HG03432 (cell line): ENCODE results near the gene LRRC7.
"Not testable (repeated sequence)": the region's sequence is repeated elsewhere in the genome, so short reads cannot be mapped to it uniquely, and the experiment has no call there.

Experiments used
- ATAC-seq: cut with Tn5 transposase; IDR thresholded peaks from one replicate; pipeline ENCODE4 v1.9.1; 2021; ENCODE audit warnings: mild to moderate bottlenecking, moderate library complexity; ENCODE audit not compliant: unreplicated experiment

Gene LRRC7

DNA sequence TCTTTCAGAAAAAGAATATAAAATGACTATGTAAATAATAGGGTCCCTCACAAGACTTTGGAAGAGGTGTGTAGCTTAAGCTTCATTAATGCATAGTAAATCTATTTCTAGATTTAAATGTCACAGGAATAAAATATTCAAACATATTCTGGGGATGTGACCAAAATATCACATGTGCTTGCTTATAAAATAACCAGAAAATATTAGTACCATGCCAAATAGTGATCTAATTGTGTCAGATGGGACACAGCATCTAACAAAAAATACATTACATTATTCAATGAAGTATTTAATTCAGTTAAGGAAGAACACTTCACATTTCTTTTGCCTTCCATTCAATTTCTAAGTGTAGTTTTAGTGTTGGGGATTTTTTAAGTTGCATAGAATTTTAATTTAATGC is 458.1 kb downstream of the LRRC7 start:
- no peak for ATAC-seq

DNA sequence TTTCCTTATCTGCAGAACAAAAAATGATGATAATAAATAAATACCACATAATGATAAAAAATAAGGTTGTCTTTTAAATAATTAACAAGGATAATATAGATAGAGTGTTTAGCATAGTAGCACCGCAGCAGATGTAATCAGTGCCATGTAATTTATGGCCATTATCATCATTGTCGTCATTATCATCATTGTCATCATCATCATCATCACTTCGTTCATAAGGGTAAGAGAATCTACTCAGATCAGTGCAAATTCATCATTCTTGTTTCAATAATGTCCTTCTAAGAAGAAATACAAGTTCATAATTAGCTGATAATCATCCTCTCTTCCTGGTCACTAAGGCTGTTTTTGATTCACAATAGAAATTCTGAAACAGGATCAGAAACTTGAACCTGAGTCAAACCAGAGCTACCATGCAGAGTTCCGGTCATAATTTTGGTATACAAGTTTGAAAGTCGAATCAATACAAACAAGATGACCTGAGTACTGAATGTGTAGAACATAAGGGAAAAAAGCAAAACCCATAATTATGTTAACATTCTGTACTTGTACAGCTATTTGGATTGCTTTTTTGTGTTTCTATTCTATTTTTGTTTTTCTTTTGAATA is 465.6 kb downstream of the LRRC7 start:
- peak; percentile 81 for ATAC-seq

DNA sequence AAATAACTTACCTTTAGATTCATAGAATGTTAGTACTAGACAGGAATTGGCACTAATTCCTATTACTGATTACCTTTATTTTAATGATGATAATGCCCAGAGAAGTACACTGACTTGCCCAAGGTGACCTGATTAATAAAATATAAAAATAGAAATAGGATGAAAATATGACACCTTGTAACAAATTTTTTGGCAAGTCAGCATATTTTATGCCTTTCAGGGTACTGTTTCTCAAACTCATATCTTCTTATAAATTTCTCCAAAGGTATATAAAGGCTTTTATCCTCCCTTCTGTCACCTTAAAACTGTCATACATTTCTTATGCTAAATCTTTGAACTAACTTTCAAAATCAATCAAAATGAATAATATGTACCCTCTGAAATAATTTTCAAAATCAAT is 466.2 kb downstream of the LRRC7 start:
- no peak for ATAC-seq

DNA sequence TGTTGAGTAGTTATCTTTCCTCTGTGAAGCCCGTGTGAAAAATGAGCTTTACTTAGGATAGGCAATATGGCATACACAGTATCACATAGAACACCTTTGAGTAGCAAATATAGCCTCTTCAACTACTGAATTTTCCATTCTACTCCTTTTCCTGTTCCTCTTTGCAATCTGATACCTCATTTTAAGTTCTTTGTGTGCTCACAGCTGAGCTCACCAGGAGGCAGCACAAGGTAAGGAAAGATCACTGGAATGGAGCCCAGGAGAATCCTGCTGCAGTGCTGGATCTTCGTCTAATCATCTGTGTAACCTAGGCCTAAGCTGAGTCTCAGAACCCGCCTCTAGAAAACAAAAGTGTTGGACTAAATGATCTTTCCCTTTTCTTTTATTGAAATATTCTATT is 466.7 kb downstream of the LRRC7 start:
- no peak for ATAC-seq

DNA sequence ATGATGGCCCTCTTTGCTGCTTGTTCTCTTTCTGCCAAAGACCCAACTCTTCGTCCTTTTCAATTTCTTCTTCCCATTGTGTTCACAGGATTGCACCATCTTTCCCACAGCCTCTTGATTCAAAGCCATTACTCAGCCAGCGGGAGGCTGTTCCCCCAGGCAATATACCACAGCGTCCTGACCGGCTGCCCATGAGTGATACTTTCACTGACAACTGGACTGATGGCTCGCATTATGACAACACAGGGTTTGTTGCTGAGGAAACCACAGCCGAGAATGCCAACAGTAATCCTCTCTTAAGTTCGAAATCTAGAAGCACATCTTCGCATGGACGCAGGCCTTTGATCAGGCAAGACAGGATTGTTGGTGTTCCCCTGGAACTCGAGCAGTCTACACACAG is 470.3 kb downstream of the LRRC7 start:
- ATAC-seq, result no peak

DNA sequence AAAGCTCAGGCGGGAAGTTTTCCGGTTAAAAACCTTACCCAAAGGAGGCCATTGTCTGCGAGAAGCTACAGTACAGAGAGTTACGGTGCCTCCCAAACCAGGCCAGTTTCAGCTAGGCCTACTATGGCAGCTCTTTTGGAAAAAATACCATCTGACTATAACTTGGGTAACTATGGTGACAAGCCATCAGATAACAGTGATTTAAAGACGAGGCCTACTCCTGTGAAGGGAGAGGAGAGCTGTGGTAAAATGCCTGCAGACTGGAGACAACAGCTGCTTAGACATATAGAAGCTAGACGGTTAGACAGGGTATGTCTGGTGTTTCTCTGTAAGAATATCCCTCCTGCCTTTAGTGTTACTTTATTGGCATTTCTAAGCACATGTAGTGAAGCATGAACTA is 471.8 kb downstream of the LRRC7 start:
- ATAC-seq, result no peak

DNA sequence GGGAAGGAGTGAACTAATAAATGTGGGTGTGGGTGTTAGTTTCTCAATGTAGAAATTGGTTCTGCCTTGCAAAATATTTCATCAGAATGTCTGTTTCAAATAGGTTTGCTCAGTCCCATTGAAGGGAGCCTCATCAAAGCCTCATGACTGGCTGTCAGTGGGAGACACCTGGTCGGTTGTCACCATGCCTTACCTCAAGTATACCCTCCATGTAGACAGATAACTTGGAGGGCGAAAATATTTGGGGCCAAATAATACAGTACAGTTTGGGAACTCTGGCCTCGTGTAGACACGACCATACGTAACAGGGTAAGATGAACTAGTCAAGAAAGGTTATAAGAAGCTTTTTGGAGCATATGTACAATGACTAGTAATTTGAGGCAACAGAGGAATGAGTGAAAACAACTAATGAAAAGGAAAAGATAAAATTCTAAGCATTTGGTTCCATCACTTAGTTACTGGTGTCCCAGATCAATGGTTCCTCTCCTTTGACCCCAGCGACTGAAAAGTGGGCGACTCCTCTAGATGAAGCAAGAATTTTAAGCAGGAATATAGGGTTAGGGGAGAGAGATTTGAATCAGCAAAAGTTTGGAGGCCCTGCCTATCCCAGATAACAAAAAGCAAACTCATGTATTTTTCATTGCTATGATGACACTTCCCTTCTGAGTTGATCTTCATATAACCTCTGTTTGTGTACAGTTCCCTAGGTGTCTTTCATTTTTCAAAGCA is 473.8 kb downstream of the LRRC7 start:
- ATAC-seq, result no peak

DNA sequence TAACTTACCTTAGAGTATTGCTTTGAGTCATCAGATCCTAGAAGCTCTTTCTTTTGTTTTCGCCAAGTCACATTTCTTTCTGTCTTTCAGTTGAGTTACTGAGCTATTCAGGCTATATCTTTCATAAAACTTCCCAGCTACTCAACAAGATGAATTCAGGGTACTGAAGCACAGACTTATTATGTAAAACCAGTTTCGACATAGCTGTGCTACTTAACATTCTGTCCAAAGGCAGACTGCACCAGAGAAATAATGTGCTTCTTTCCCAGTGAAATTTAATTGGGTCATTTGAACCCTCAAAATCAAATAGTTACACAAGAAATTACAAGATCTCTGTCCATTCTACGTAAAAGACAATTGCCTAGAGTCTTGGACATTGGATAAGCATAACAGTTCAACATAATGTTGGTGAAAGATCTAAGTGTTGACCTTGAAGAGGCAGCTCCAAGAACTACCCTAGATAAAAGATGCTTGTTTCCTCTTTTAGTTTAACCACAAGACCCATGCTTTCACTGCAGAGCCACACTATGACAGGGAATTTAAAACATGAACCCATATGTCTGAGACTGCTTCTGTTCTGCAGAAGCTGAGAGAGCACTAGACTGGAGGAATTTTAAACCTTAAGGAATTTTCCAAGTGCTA is 474.5 kb downstream of the LRRC7 start:
- peak; percentile 70 for ATAC-seq

DNA sequence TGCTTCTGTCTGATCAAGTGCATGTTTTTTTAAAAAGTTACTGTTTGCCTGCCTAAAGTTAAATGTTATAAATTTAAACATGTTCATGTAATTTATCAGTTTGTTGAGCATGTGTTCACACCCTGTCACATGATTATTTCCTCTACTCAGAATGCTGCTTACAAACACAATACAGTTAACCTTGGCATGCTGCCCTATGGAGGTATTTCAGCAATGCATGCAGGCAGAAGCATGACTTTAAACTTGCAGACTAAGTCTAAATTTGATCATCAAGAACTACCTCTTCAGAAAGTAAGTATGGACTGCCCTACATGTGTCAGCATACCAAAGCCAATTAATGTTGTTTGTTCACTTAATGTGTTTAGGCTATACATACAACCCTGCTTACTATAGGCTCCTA is 476.1 kb downstream of the LRRC7 start:
- no peak for ATAC-seq

DNA sequence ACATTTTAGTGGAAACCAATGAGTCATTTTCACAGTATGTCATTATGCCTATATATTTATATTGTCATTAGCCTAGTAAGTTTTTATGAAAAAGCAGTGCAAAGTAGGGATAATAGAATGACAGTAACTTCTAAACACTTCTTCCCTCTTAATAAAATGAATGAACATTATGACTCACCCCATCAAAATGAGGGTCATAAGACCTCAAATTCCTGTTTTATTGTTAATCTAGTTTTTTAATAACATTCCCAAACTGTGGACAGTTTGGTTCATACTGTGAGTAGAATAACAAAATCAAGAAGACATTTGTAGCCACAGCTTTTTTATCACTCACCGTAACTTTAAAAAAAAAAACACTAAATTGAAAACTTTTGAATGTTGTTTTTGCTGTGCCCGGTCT is 477.1 kb downstream of the LRRC7 start:
- no peak for ATAC-seq

DNA sequence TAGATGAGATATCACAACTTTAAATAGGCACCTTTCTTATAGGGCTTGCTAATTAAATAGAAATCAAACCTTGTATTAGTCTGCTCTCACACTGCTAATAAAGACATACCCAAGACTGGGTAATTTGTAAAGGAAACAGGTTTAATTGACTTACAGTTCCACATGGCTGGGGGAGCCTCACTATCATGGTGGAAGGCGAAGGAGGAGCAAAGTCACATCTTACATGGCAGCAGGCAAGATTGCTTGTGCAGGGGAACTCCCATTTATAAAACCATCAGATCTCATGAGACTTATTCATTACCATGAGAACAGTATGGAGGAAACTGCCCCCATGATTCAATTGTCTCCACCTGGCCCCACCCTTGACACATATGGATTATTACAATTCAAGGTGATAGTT is 477.9 kb downstream of the LRRC7 start:
- ATAC-seq, result not testable (repeated sequence)

DNA sequence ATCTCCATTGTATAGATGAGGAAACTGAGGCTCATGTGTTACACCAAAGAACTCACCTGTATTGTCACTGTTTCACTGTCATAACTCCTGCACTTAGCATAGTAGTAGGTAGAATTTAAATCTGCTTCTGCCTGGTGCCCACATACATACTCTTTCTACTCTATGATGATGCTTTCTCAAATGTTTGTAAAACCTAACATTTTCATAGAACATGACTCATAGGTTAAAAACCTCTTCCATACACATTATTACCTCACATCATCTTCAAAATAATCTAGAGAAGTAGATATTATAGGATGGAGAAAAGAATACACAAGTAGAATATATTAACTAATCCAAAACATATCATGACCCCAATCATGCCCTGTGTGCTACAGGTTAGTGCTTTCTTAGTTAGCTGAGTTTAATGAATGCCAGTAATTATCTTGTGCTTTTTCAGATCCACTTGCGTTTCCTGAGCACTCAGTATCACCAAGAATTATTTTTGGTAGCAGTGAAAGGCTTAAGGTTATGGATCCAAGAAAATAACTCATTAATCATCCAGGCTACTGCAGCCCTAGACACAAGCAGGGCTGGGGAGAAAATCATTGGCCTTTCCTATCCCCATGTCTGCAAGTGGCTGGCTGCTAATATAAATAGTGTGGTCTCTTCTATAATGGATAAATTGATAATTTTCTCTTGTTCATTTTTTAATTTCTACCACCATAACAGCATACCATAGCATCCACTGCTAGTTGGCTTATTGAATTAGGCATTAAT is 480.8 kb downstream of the LRRC7 start:
- no peak for ATAC-seq

DNA sequence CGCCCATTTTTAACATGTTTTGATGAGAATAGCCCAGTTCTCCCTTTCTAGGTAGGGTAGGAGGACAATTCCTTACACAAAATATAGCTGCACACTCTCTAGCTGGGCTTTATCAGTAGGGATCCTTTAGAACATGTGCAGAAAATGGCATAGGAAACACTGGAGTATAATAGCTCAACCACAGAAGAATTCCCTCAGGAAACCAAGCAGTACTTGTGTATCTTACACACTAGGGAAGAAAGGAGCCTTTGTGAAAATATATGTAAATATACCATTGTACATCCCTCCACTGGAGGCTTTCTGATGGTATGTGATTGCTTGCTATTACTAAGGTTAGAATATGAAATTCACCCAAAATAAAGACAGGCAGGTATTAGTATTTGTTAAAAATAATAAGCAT is 484.2 kb downstream of the LRRC7 start:
- no peak for ATAC-seq

DNA sequence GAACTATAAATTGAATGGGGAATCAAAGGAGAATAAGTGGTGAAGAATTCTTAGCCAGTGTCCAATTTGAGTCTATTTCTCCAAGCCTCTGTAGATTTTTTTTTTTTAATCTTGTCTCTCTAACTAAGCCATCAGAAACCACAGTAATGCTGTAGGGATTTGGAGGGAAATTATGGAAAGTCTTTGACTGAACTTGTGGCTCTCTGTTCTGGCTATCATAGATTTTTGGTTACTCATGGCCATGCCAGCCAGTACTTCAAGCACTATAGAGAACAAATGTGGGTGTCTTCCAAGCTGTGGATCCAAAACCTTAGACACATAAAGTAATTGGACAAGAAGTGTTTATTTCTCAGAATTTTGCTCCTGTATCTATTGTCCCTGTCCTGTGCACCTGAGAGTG is 489.8 kb downstream of the LRRC7 start:
- ATAC-seq, result no peak

DNA sequence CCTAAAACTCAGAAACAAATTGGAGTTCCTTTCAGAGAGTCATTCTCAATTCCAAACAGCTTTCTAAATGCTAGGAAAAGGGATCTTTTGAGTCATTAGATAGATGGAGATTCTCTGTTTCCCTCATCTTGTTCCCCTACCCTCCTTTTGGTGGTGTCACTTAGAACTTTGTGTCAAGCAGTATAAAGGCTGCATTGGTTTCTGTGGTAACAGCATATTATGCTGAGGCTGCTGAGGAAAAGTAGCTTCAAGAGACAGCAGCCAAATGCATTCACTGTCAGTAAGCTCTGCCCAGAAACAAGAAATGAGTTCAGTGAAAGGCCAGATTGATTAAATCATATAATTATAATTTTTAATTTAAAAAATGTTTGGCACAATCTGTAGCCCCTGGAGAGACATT is 493.5 kb downstream of the LRRC7 start:
- ATAC-seq, result no peak

DNA sequence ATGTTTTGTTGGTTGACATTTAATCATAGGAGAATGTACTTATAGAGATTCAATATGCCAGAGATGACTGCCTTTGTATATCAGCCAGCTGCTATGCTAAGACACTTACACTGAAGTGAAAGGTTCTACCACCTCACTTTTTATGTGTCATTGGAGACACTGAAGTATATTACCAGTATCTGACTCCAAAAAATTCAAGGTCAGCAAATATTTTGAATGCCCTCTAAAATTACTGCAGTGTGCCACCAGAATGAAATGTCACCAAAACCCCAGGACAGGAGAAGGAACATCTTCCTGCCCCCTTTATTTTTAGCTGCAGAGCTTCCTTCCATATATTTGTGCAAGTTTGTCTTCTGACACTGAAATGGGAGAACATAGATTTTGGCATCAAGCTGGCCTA is 496.1 kb downstream of the LRRC7 start:
- ATAC-seq, result no peak

DNA sequence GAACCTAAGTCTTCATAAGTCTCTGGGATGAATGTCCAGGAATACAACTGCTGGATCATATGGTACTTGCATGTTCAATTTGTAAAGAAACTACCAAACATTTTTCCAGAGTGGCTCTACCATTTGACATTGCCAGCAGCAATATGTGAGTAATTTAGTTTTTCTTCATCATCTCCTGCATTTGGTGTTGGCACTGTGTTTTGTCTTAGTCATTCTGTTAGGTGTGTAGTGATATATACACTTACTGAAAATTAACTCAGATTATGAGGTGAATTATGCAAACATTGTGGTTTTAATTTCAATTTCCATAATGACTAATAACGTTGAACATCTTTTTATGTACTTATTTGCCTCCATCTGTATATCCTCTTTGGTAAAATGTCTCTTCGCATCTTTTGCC is 499.0 kb downstream of the LRRC7 start:
- ATAC-seq, result no peak

DNA sequence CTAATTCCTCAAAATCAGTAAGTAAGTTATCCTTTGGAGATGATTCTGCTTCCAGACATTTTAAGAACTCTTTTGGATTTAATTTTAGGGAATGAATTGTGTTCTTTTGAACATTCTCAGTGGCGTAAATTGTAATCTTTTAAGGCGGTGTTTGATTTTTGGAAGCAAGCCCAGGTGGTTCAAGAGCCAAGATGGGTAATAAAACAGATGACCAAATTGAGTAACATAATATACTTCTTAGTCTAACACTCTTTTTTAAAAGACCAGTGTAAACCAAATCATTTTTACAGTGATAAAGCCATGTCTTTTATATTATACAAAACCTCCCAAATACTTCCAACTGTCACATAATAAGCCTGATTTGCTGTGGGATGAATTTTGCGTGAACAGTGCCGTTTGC is 503.9 kb downstream of the LRRC7 start:
- no peak for ATAC-seq

DNA sequence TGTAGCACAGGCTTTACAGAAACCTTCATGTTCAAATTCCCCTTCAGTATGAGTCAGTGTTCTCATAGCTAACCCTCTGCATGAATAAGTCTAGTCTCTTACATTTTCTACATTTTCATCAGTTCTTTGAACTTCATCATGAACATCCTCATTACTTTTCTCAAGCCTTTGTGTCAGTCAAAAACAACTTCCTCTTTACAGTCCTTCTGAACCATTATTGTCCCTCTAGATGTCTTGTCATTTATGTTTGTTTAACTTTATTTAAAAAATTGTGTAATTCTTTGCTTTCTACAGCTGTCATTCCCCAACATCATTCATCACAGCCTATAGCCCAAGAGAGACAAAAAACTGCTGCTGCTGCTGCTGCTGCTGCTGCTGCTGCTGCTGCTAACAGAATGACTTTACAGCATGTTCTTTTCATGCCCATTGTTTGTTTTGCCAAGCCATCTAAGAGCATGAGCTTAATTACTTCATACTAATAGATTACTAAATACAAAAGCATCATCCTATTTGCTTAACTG is 504.6 kb downstream of the LRRC7 start:
- ATAC-seq, result peak; percentile 74

DNA sequence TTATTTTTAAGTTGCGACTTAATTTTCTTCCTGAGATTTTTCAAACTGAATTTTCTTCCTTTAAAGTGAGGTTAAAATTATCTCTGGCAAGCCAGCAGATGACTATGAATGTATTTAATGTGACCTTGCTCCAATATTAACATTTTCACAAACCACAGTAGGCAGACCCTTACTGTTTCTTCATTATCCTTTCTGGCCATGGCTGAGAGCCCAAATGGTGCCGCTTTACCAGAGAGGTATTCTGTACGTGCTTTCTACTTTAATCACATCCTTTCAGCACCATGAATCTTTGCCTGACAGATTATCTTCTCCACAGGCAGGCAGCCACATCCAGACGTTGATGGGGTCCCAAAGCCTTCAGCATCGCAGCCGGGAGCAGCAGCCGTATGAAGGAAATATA is 508.0 kb downstream of the LRRC7 start:
- ATAC-seq, result no peak

DNA sequence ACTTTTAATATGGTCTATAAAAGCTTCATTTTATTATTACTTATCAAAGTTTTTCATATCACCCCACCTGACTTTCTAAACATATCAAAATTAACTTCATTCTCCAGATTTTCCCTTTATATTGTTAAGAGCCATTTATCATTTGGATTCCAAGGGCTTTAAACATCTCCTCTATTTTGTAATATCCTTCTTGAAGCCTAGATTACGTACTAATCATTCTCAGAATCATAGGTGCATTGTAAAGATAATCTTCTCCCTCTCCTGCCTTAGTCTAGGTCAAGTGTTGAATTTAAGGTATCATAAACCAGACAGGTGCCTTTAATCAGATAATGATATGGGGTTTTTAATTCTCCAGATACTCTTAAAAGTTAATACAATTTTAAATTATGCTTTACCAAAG is 509.3 kb downstream of the LRRC7 start:
- no peak for ATAC-seq

DNA sequence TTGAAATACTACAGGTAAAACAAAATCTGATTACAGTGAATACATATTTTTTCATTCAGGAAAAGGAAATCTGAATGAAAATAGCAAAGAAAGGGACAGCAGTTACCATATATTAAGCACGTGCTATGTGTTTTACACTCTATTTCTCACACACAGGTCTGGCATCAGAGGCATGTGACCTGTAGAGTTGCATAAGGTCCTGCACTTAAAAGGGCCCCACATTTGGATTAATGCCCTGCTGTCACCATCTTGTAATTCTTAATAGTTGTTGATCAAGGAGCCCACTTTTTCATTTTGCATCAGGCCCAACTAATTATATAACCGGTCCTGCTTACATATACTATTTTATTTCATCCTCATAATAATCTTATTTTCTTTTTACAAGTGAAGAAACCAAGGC is 511.8 kb downstream of the LRRC7 start:
- ATAC-seq, result no peak
